HepG2 (cell line): ENCODE data around the gene EFNA2. TPM values are rescaled to one million over a fixed set of nuclear protein-coding genes. Genes with fewer than 3 reads are reported as not detected.

Source experiments
- ATF7 ChIP-seq, 2 experiments: fragments of 450-650 bp in 1 of 2; sonication (generic) in 1 of 2; formaldehyde crosslinking in 1 of 2; IDR thresholded peaks; 2 replicates each; pipeline versions ENCODE4 v1.4.0 to v1.6.1; 2016 to 2020; ENCODE audit warnings: antibody characterized with exemption in 1 of 2, mild to moderate bottlenecking in 1 of 2, missing genetic modification reagents in 1 of 2
- MIER3 ChIP-seq: IDR thresholded peaks from 2 replicates; pipeline ENCODE4 v1.6.1; 2016; ENCODE audit warnings: missing compliant biosample characterization, borderline replicate concordance
- PAWR ChIP-seq: sonication (generic); formaldehyde crosslinking; IDR thresholded peaks from 2 replicates; pipeline ENCODE4 v1.4.0; 2020; ENCODE audit warnings: missing genetic modification reagents, mild to moderate bottlenecking, borderline replicate concordance
- SSRP1 ChIP-seq: IDR thresholded peaks from 2 replicates; pipeline ENCODE4 v1.6.1; 2016; ENCODE audit warnings: control low read depth
- THYN1 ChIP-seq: sonication (generic); formaldehyde crosslinking; IDR thresholded peaks from 2 replicates; pipeline ENCODE4 v1.8.1; 2023; ENCODE audit warnings: low read depth, mild to moderate bottlenecking, moderate library complexity, missing genetic modification reagents, borderline replicate concordance
- ZNF136 ChIP-seq: sonication (generic); formaldehyde crosslinking; IDR thresholded peaks from 2 replicates; pipeline ENCODE4 v1.8.1; 2022; ENCODE audit warnings: low read depth, mild to moderate bottlenecking, moderate library complexity, missing genetic modification reagents
- ZNF546 ChIP-seq: sonication (generic); formaldehyde crosslinking; conservative IDR thresholded peaks from 2 replicates; pipeline ENCODE4 v1.8.1; 2023; ENCODE audit warnings: mild to moderate bottlenecking, missing genetic modification reagents
- polyA plus RNA-seq, 8 experiments: library from polyadenylated mRNA; depleted of rRNA in 3 of 8; stranded (reverse) in 7 of 8; unstranded in 1 of 8; fragments of >200 nt; fragmentation: Illumina TruSeq in 4 of 8; extraction: Trizol in 4 of 8; gene quantifications; 2 replicates each; pipeline versions ENCODE4 v1.2.1 to v1.2.3, GENCODE V29; 2011 to 2016; ENCODE audit warnings: low read depth in 4 of 8, missing spikeins in 1 of 8, mixed read lengths in 1 of 8; ENCODE audit not compliant: insufficient read depth in 1 of 8
- total RNA-seq, 5 experiments: library from RNA; depleted of rRNA; stranded (reverse); fragments of >200 nt; fragmentation: Illumina TruSeq; extraction: Trizol; gene quantifications; 2 replicates each; pipeline ENCODE4 v1.2.3, GENCODE V29; 2016; ENCODE audit warnings: low read depth in 1 of 5
- TF ChIP-seq, protein P1 (sequence below): sonication (generic); formaldehyde crosslinking; IDR thresholded peaks from 2 replicates; pipeline ENCODE4 v1.8.0; 2022; ENCODE audit warnings: missing genetic modification reagents, mild to moderate bottlenecking, inconsistent platforms, borderline replicate concordance
- TF ChIP-seq, protein P2 (sequence below): sonication (generic); formaldehyde crosslinking; conservative IDR thresholded peaks from 2 replicates; pipeline ENCODE4 v1.4.0; 2020; ENCODE audit warnings: mild to moderate bottlenecking, missing genetic modification reagents, moderate library complexity
- TF ChIP-seq, protein P3 (sequence below): sonication (generic); formaldehyde crosslinking; IDR thresholded peaks from 2 replicates; pipeline ENCODE4 v1.9.0; 2021; ENCODE audit warnings: missing genetic modification reagents, mild to moderate bottlenecking, borderline replicate concordance
- TF ChIP-seq, protein P4 (sequence below): sonication (generic); formaldehyde crosslinking; IDR thresholded peaks from 2 replicates; pipeline ENCODE4 v1.5.1; 2020; ENCODE audit warnings: mild to moderate bottlenecking, missing genetic modification reagents
- TF ChIP-seq, protein P5 (sequence below): sonication (generic); formaldehyde crosslinking; IDR thresholded peaks from 2 replicates; pipeline ENCODE4 v1.4.0; 2020; ENCODE audit warnings: missing genetic modification reagents, borderline replicate concordance

The EFNA2 gene
- total and polyA plus RNA-seq, 2 of the 13 experiments (the other 11 are each of a cell fraction or from before 2014, with no cell fraction given), result 6.0 to 9.9 TPM

DNA sequence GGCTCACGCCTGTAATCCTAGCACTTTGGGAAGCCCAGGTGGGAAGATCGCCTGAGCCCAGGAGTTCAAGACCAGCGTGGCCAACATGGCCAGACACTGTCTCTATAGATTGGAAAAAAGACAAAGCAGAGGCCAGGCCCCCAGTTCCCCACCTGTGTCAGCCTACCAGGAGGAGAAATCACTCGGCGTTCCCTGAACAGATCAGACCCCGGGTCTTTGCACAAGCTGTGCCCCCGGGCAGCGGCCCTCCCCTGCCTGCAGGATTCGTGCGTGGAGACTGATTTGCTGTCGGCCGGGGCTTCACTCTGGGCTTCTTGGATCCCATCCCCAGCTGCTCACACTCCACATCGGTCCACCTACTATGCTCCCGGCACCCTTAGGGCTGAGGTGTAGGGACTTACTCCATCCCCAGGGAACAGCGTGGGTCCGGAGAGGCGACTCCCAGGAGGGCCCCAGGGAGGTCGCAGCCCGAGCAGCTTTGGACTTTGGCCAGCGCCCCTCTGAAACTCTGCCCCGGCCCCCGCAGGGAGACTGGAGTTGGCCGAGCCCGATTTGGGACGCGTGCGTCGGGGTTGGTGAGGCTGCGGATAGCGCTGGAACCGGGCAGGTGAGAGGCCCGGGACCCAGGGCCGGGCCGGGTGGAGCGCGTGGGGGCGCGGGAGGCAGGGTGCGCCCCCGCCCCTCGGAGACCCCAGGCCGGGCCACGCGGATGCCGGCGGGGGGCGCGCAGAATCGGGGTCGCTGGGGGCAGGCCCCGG is 515 bp upstream of the EFNA2 start (continued):
- TF ChIP-seq, protein P1, sequence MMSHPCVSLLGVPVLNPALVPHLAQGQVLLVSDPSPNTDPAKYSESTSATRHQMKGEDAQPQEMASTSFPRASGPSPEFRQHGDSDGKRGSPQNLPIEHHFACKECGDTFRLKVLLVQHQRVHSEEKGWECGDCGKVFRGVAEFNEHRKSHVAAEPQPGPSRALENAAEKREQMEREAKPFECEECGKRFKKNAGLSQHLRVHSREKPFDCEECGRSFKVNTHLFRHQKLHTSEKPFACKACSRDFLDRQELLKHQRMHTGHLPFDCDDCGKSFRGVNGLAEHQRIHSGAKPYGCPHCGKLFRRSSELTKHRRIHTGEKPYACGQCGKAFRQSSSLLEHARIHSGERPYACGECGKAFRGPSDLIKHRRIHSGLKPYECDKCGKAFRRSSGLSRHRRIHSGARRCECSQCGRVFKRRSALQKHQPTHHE (CRISPR knock-in tag), result no peak
- TF ChIP-seq, protein P2, sequence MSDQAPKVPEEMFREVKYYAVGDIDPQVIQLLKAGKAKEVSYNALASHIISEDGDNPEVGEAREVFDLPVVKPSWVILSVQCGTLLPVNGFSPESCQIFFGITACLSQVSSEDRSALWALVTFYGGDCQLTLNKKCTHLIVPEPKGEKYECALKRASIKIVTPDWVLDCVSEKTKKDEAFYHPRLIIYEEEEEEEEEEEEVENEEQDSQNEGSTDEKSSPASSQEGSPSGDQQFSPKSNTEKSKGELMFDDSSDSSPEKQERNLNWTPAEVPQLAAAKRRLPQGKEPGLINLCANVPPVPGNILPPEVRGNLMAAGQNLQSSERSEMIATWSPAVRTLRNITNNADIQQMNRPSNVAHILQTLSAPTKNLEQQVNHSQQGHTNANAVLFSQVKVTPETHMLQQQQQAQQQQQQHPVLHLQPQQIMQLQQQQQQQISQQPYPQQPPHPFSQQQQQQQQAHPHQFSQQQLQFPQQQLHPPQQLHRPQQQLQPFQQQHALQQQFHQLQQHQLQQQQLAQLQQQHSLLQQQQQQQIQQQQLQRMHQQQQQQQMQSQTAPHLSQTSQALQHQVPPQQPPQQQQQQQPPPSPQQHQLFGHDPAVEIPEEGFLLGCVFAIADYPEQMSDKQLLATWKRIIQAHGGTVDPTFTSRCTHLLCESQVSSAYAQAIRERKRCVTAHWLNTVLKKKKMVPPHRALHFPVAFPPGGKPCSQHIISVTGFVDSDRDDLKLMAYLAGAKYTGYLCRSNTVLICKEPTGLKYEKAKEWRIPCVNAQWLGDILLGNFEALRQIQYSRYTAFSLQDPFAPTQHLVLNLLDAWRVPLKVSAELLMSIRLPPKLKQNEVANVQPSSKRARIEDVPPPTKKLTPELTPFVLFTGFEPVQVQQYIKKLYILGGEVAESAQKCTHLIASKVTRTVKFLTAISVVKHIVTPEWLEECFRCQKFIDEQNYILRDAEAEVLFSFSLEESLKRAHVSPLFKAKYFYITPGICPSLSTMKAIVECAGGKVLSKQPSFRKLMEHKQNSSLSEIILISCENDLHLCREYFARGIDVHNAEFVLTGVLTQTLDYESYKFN (CRISPR knock-in tag), result 0 out of 2 replicates have a peak, but pooled peaks have one; percentile 42
- TF ChIP-seq SSRP1 (no peak), PAWR (CRISPR knock-in tag) (no peak), MIER3 (no peak), ZNF136 (CRISPR knock-in tag) (no peak), ZNF546 (CRISPR knock-in tag) (peak; percentile 63; the same call in 1 of the 2 replicates), THYN1 (CRISPR knock-in tag) (no peak), ATF7 (IDR thresholded peaks at IDR 0.05) (no peak), ATF7 (CRISPR knock-in tag; IDR thresholded peaks at IDR 0.05) (no peak)
- TF ChIP-seq, protein P3, sequence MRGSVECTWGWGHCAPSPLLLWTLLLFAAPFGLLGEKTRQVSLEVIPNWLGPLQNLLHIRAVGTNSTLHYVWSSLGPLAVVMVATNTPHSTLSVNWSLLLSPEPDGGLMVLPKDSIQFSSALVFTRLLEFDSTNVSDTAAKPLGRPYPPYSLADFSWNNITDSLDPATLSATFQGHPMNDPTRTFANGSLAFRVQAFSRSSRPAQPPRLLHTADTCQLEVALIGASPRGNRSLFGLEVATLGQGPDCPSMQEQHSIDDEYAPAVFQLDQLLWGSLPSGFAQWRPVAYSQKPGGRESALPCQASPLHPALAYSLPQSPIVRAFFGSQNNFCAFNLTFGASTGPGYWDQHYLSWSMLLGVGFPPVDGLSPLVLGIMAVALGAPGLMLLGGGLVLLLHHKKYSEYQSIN, result no peak
- TF ChIP-seq, protein P4, sequence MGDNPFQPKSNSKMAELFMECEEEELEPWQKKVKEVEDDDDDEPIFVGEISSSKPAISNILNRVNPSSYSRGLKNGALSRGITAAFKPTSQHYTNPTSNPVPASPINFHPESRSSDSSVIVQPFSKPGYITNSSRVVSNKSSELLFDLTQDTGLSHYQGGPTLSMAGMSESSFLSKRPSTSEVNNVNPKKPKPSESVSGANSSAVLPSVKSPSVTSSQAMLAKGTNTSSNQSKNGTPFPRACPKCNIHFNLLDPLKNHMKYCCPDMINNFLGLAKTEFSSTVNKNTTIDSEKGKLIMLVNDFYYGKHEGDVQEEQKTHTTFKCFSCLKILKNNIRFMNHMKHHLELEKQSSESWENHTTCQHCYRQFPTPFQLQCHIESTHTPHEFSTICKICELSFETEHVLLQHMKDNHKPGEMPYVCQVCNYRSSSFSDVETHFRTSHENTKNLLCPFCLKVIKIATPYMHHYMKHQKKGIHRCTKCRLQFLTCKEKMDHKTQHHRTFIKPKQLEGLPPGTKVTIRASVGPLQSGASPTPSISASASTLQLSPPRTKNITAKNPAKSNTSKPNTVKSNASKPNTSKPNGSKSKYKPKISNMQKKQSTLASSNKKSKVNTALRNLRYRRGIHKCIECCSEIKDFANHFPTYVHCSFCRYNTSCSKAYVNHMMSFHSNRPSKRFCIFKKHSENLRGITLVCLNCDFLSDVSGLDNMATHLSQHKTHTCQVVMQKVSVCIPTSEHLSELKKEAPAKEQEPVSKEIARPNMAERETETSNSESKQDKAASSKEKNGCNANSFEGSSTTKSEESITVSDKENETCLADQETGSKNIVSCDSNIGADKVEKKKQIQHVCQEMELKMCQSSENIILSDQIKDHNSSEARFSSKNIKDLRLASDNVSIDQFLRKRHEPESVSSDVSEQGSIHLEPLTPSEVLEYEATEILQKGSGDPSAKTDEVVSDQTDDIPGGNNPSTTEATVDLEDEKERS, result no peak
- TF ChIP-seq, protein P5, sequence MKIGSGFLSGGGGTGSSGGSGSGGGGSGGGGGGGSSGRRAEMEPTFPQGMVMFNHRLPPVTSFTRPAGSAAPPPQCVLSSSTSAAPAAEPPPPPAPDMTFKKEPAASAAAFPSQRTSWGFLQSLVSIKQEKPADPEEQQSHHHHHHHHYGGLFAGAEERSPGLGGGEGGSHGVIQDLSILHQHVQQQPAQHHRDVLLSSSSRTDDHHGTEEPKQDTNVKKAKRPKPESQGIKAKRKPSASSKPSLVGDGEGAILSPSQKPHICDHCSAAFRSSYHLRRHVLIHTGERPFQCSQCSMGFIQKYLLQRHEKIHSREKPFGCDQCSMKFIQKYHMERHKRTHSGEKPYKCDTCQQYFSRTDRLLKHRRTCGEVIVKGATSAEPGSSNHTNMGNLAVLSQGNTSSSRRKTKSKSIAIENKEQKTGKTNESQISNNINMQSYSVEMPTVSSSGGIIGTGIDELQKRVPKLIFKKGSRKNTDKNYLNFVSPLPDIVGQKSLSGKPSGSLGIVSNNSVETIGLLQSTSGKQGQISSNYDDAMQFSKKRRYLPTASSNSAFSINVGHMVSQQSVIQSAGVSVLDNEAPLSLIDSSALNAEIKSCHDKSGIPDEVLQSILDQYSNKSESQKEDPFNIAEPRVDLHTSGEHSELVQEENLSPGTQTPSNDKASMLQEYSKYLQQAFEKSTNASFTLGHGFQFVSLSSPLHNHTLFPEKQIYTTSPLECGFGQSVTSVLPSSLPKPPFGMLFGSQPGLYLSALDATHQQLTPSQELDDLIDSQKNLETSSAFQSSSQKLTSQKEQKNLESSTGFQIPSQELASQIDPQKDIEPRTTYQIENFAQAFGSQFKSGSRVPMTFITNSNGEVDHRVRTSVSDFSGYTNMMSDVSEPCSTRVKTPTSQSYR (CRISPR knock-in tag), result no peak
